Loucy (cell line): ENCODE measurements around the gene CTRB1.

Source experiments
- H2AFZ ChIP-seq: fragments of 200-600 bp; sonication (generic); 2 replicates; pipeline ENCODE4 v1.6.0; 2016; ENCODE audit warnings: antibody characterized with exemption, mild to moderate bottlenecking, low read length, moderate library complexity
- H3F3A ChIP-seq: fragments of 200-600 bp; 2 replicates; pipeline ENCODE4 v1.6.0; 2016; ENCODE audit warnings: antibody characterized with exemption, low read depth, mild to moderate bottlenecking
- H3K27me3 ChIP-seq: fragments of 200-600 bp; sonication (generic); 2 replicates; pipeline ENCODE4 v1.6.1; 2014; ENCODE audit warnings: low read length, mild to moderate bottlenecking; ENCODE audit not compliant: insufficient read depth, poor library complexity, severe bottlenecking
- H3K36me3 ChIP-seq: fragments of 200-600 bp; sonication (generic); 2 replicates; pipeline ENCODE4 v1.6.1; 2016; ENCODE audit warnings: low read length; ENCODE audit not compliant: insufficient read depth
- H3K4me1 ChIP-seq: fragments of 200-600 bp; sonication (generic); 2 replicates; pipeline ENCODE4 v1.5.1; 2014; ENCODE audit warnings: low read length, mild to moderate bottlenecking; ENCODE audit not compliant: insufficient read depth, poor library complexity, severe bottlenecking
- H3K4me2 ChIP-seq: fragments of 200-600 bp; sonication (generic); 2 replicates; pipeline ENCODE4 v1.6.0; 2014; ENCODE audit warnings: antibody characterized with exemption, low read length, low read depth, mild to moderate bottlenecking; ENCODE audit not compliant: poor library complexity, severe bottlenecking
- H3K4me3 ChIP-seq: fragments of 200-600 bp; sonication (generic); 2 replicates; pipeline ENCODE4 v1.5.1; 2014; ENCODE audit warnings: low read length, mild to moderate bottlenecking, mixed read lengths; ENCODE audit not compliant: poor library complexity, severe bottlenecking
- H3K79me2 ChIP-seq: fragments of 200-600 bp; sonication (generic); 2 replicates; pipeline ENCODE4 v1.6.1; 2014; ENCODE audit warnings: low read length; ENCODE audit not compliant: insufficient read depth
- H3K9ac ChIP-seq: fragments of 200-600 bp; sonication (generic); 2 replicates; pipeline ENCODE4 v1.6.0; 2014; ENCODE audit warnings: mild to moderate bottlenecking, low read depth, low read length, moderate library complexity; ENCODE audit not compliant: poor library complexity, severe bottlenecking
- H3K9me2 ChIP-seq: fragments of 200-600 bp; sonication (generic); replicated peaks from 2 replicates; pipeline ENCODE4 v1.6.1; 2016; ENCODE audit warnings: low read depth, low read length, mixed read lengths
- H3K9me3 ChIP-seq: fragments of 200-600 bp; sonication (generic); 2 replicates; pipeline ENCODE4 v1.6.1; 2014; ENCODE audit warnings: mild to moderate bottlenecking, antibody characterized with exemption, low read length, low read depth; ENCODE audit not compliant: insufficient read depth
- H4K20me1 ChIP-seq: fragments of 200-600 bp; sonication (generic); 2 replicates; pipeline ENCODE4 v1.6.0; 2014; ENCODE audit warnings: antibody characterized with exemption, low read length, mild to moderate bottlenecking; ENCODE audit not compliant: insufficient read depth, poor library complexity, severe bottlenecking
- EZH2phosphoT487 ChIP-seq: fragments of 200-600 bp; IDR thresholded peaks from 2 replicates; pipeline ENCODE4 v1.6.1; 2018; ENCODE audit warnings: antibody characterized with exemption, mild to moderate bottlenecking, moderate library complexity, borderline replicate concordance
- TF ChIP-seq, protein P1 (sequence below): fragments of 200-600 bp; sonication (generic); conservative IDR thresholded peaks from 2 replicates; pipeline ENCODE4 v1.5.1; 2014; ENCODE audit warnings: mild to moderate bottlenecking, antibody characterized with exemption, low read length

The CTRB1 gene

DNA sequence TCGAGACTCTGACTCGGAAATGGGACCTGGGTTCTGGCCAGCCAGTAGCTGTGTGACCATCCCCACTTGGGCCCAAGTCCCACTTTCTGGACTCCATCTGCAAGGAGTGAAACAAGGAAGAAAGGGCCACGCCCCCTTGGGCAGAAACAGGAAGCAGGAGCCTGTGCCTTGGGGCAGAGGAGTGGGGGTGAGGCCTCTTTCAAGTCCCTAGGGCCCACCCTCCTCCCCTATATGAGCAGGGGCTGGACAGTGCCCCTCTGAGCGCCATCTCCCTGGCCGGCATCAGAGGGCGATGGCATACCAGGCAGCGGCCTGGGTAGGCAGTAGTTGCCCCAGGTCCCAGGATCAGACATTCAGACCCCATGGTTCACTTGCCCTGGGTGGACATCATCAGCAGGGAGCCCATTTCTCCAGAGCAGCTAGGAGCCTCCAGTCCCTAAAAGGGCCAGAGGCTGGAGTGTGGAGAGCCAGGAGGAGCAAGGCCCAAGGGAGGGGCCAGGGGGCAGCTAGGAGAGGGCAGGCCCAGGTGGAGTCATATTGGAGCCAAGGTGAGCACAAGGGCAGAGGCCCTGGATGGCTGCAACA lies 25.5 kb downstream of the CTRB1 start:
- Histone ChIP-seq H3K27me3 (no peaks in the 10 kb centered on the region), H4K20me1 (no peaks in the 10 kb centered on the region), H3K9me3 (no peaks in the 10 kb centered on the region), H3K4me1 (peaks cover 10% of the 10 kb centered on the region), H3F3A (no peaks in the 10 kb centered on the region), H3K4me2 (no peak overlapping the region), H3K9me2 (no peaks in the 10 kb centered on the region), H3K36me3 (no peaks in the 10 kb centered on the region), H2AFZ (no peak overlapping the region), H3K4me3 (no peak overlapping the region), H3K9ac (no peak overlapping the region), H3K79me2 (no peaks in the 10 kb centered on the region)
- TF ChIP-seq, protein P1, sequence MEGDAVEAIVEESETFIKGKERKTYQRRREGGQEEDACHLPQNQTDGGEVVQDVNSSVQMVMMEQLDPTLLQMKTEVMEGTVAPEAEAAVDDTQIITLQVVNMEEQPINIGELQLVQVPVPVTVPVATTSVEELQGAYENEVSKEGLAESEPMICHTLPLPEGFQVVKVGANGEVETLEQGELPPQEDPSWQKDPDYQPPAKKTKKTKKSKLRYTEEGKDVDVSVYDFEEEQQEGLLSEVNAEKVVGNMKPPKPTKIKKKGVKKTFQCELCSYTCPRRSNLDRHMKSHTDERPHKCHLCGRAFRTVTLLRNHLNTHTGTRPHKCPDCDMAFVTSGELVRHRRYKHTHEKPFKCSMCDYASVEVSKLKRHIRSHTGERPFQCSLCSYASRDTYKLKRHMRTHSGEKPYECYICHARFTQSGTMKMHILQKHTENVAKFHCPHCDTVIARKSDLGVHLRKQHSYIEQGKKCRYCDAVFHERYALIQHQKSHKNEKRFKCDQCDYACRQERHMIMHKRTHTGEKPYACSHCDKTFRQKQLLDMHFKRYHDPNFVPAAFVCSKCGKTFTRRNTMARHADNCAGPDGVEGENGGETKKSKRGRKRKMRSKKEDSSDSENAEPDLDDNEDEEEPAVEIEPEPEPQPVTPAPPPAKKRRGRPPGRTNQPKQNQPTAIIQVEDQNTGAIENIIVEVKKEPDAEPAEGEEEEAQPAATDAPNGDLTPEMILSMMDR = peak; percentile 42; the same call in 1 of the 2 replicates
- no peak for TF ChIP-seq EZH2phosphoT487

GRCh38 chr16:75244844-75245758 lies 26.3 kb downstream of the CTRB1 start:
- no peak overlapping the region for H3K4me2 ChIP-seq
- H3K9me2 ChIP-seq = no peaks in the 10 kb centered on the region
- H3K9ac ChIP-seq = no peak overlapping the region
- H3K36me3 ChIP-seq = no peaks in the 10 kb centered on the region
- H3F3A ChIP-seq = no peaks in the 10 kb centered on the region
- H3K4me3 ChIP-seq = no peak overlapping the region
- no peak overlapping the region for H2AFZ ChIP-seq
- H3K79me2 ChIP-seq = no peaks in the 10 kb centered on the region
- no peaks in the 10 kb centered on the region for H3K27me3 ChIP-seq
- no peaks in the 10 kb centered on the region for H3K9me3 ChIP-seq
- no peaks in the 10 kb centered on the region for H4K20me1 ChIP-seq
- H3K4me1 ChIP-seq = peaks cover 10% of the 10 kb centered on the region
- TF ChIP-seq, protein P1 = no peak
- no peak for TF ChIP-seq EZH2phosphoT487

DNA sequence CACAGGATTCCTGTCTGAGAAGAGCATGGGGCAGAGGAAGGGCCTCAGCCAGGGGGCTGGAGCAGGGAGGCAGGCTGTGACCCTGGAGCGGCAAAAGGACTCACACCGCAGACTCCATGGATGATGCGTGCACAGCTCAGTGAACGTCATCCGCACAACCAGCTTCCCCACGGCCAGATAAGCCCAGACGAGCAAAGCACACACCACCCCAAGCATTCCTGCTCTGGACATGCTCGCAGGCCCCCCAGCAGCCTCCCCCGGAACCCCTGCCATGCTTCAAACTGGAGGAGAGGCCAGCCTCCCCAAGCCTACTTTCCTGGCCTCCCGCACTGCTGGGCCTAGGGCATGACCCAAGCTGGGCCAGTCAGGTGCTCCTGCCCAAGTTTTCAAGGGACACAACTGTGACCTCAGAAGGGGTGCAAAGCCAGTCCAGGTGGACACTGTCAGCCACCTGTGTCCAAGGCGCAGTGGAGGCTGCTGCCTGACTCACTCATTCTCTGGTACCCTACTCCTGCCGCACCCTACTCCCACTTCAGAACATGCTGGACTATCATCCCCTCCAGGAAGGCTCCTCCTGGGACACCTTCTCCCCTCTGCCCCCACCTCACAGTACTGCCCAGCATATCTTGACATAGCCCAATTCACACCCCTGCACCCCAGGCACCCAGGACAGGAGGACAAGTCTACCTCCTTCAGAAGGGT lies 27.9 kb downstream of the CTRB1 start:
- no peaks in the 10 kb centered on the region for H3K27me3 ChIP-seq
- TF ChIP-seq, protein P1 = no peak
- TF ChIP-seq EZH2phosphoT487 = no peak
- H3F3A ChIP-seq = no peaks in the 10 kb centered on the region
- H4K20me1 ChIP-seq = no peaks in the 10 kb centered on the region
- no peak overlapping the region for H3K4me2 ChIP-seq
- no peaks in the 10 kb centered on the region for H3K36me3 ChIP-seq
- H3K4me3 ChIP-seq = no peak overlapping the region
- H3K79me2 ChIP-seq = no peaks in the 10 kb centered on the region
- no peak overlapping the region for H2AFZ ChIP-seq
- no peaks in the 10 kb centered on the region for H3K9me2 ChIP-seq
- H3K4me1 ChIP-seq = peaks cover 10% of the 10 kb centered on the region
- no peaks in the 10 kb centered on the region for H3K9me3 ChIP-seq
- no peak overlapping the region for H3K9ac ChIP-seq
